HG02973 (cell line): Measurements from ENCODE around the gene OTOGL.
"Not testable (repeated sequence)": the region's sequence is repeated elsewhere in the genome, so short reads cannot be mapped to it uniquely, and the experiment has no call there.

ENCODE experiments used
- ATAC-seq: cut with Tn5 transposase; IDR thresholded peaks from one replicate; pipeline ENCODE4 v1.9.1; 2021; ENCODE audit warnings: moderate library complexity; ENCODE audit not compliant: unreplicated experiment

OTOGL gene

GRCh38 chr12:80099259-80099658 is at the start of gene OTOGL:
Gene OTOGL, plus strand, starts transcription at chr12:80099537. Its CDS starts 109,895 bp downstream, at chr12:80209432.
- ATAC-seq = no peak

GRCh38 chr12:80050236-80050635 is 49.1 kb upstream of the OTOGL start:
- no peak for ATAC-seq

- ATAC-seq = no peak
Measured at GRCh38 chr12:80053051-80053790, 46.1 kb upstream of the OTOGL start.

GRCh38 chr12:80056232-80056631 is 43.1 kb upstream of the OTOGL start:
- no peak for ATAC-seq

DNA sequence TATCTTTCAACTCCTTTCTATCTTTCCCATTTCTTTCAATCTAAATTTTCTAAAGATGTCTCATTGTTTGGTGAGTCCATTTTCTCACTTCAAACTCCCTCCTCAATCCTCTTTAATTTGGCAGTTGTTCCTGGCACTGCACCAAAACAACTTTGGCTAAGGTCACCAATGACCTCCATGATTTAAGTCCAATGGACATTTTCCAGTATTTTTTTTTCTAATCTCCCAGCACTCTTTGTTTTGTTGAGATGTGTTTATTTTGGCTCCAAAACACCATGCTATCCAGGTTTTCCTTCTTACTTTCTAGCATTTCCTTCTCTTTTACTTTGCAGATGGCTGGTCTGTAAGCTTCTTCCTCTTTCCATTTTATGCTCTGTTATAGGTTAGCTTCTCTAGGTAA is 42.5 kb upstream of the OTOGL start:
- no peak for ATAC-seq

DNA sequence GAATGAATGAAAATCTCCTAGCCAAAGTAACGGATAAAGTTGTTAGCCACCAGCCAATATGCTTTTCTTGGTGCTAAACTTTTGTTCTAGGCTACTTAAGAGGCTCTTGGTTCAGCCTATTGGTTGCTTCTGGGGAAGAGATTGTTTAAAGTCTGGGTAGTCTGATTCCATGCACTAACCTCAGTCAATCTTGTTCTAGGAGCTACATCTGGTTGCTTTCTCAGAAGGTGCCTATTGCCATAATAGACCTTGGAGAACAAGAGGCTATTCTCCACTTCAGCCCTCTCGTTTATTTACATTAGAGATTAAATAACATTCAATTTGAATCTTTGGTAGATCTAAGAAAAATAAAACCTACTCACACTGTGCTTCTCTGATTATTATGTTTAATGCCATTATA is 40.8 kb upstream of the OTOGL start:
- no peak for ATAC-seq

DNA sequence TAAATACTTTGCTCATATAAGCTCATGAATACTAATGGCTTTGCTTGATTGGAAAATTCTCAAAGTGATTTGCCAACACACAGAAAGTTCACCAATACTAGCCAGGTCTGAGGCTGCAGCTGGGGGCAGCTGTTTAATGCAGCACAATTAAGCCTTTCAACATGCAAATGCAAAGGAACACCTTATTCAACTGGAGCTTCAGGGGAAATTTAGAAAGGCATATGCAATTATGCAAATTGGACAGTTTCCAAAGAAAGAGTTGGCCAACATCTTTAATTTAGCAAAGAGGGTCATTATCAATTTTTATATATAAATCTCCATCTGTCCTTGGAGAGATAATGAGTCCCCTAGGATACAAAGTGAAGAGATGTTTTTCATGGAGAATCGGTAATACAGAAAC is 40.2 kb upstream of the OTOGL start:
- no peak for ATAC-seq

- no peak for ATAC-seq
Measured at GRCh38 chr12:80059875-80060274, 39.5 kb upstream of the OTOGL start.

DNA sequence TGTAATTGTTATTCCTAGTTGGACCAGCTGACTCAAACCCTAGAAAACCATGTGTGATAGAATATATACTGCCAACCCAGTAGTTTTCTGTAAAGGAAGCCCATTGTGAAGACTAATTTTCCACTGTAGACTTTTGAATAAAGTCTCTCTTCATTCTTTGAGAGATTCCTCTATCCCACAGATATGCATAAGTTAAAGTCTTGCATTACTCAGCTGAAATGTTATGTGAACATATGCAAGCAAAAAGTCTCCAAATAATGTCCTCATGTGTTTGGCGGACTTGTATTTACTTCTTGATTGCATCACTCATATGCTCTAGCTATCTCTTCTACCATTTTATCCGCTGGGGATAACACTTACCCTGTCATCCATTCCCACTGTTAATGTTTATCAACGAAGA is 35.1 kb upstream of the OTOGL start:
- ATAC-seq = no peak

DNA sequence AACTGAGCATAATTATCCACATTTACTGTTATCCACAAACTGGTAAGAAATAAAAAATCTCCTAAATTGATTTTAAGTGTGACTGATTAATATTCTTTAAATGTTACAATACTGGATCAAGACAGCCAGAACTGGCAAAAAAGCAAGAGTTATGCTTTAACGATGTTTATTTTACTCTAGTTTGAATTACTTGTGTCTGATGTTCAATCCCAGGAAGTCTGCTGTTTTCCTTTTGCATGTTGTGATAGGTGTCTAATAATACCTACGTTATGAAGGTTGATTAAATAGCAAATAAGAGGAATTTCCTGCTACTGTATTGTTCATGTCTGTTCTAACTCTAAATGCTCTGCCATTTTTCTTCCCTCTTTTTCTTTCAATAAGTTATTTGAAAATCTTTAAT is 34.4 kb upstream of the OTOGL start:
- ATAC-seq = no peak

GRCh38 chr12:80068173-80068572 is 31.2 kb upstream of the OTOGL start:
- ATAC-seq = no peak

DNA sequence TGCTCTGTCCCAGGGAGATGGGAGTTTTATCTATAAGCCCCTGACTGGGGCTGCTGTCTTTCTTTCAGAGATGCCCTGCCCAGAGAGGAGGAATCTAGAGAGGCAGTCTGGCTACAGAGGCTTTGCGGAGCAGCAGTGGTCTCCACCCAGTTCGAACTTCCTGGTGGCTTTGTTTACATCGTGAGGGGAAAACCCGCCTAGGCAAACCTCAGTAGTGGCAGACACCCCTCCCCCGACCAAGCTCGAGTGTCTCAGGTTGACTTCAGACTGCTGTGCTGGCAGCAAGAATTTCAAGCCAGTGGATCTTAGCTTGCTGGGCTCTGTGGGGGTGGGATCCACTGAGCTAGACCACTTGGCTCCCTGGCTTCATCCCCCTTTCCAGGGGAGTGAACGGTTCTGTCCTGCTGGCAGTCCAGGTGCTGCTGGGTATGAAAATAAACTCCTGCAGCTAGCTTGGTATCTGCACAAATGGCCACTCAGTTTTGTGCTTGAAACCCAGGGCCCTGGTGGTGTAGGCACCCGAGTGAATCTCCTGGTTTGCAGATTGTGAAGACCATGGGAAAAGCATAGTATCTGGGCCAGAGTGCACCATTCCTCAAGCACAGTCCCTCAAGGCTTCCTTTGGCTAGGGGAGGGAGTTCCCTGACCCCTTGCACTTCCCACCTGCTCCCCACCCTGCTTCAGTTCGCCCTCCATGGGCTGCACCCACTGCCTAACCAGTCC is 15.3 kb upstream of the OTOGL start:
- not testable (repeated sequence) for ATAC-seq

GRCh38 chr12:80086025-80086424 is 13.3 kb upstream of the OTOGL start:
- no peak for ATAC-seq

DNA sequence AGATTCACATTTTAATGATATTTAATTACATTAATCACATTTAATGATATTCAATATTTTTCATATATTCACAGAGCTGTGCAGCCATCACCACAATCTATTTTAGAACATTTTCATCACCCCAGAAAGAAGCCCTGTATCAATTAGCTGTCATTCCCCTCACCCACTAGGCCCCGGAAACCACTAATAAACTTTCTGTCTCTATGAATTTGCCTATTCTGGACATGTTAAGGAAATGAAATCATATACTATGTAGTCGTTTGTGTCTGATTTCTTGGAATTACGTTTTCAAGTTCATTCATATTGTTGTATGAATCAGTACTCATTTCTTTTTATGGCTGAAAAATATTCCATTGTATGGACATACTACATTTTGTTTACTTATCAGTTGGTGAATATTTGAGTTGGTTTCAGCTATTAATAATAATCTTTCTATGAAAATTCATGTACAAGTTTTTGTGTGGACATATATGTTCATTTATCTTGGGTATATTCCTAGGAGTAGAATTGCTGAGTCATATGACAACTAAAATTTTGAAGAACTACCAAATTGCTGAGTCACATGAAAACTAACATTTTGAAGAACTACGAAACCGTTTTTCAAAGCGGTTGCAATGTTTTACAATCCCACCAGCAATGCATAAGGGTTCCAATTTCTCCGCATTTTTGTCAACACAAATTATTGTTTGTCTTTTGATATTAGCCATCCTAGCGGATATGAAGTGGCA is 11.7 kb upstream of the OTOGL start:
- ATAC-seq = no peak

GRCh38 chr12:80100591-80100990 is 1.3 kb downstream of the OTOGL start:
- ATAC-seq = no peak

GRCh38 chr12:80101126-80101525 is 1.8 kb downstream of the OTOGL start:
- ATAC-seq = no peak

GRCh38 chr12:80107221-80107620 is 7.9 kb downstream of the OTOGL start:
- ATAC-seq = no peak

DNA sequence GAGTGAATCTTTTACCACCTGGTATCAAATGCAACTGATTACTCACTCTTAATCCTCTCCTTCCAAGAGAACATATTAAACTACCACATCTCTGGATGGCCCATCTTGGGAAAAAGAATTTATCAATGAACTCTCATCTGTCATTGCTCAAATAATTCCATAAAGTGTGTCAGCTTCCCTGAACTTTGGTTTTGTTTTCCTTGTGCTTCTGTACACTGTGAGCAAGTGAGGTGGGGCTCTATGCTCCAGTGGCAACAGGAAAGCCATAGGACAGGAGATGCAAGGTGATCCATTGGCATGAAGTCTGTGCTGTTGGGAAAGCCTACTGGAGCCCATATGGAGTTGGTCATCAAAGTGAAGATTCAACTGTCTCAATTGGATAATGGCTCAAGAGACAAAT is 17.4 kb downstream of the OTOGL start:
- ATAC-seq = no peak

- no peak for ATAC-seq
Measured at GRCh38 chr12:80118565-80119324, 19.4 kb downstream of the OTOGL start.

DNA sequence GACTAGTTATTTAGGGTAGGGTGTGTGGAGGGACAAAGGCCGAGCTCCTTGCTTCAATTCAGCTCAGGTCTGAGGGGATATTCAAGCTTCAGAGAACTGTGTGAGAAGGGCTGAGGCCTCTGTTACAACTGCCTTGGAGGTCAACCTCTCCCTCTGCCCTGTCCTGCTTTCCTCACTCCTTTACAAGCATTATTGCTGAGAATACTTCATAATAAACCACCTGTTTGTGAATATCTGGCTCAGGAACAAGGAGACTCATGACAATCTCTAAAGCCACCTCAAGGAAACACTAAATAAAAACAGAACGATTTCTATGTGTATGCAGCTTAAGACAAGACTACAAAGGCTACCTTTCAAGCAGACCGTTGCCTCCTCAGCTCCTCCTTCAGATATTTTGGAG is 21.7 kb downstream of the OTOGL start:
- no peak for ATAC-seq

GRCh38 chr12:80121661-80122060 is 22.3 kb downstream of the OTOGL start:
- no peak for ATAC-seq
